Small intestine (tissue), 7 donors: ENCODE measurements around the gene DAPK1. TPM values are rescaled to one million over a fixed set of nuclear protein-coding genes. Genes with fewer than 3 reads are reported as not detected.

Experiments
- DNase-seq, 2 donors: peaks; one replicate each; pipeline versions ENCODE4 v3.0.0 to v3.0.0-alpha.2; 2013
- FAIRE-seq: peaks from 2 replicates; lab custom pipeline; 2012; peaks lifted over from hg19 to GRCh38; lab: Jason Lieb, UNC
- H3K27ac ChIP-seq, 3 donors: one replicate each; pipeline ENCODE4 v1.5.1; 2013; ENCODE audit warnings: low read length in 2 of 3, mild to moderate bottlenecking in 2 of 3, control low read depth in 1 of 3, inconsistent platforms in 1 of 3, low read depth in 1 of 3, moderate library complexity in 1 of 3
- H3K27me3 ChIP-seq, 3 donors: one replicate each; pipeline ENCODE4 v1.6.1; 2013; ENCODE audit warnings: low read length in 3 of 3, inconsistent platforms in 1 of 3; ENCODE audit not compliant: control insufficient read depth in 3 of 3, insufficient read depth in 3 of 3
- H3K36me3 ChIP-seq, 3 donors: one replicate each; pipeline ENCODE4 v1.6.1; 2013; ENCODE audit warnings: low read length in 3 of 3, inconsistent platforms in 1 of 3, low read depth in 1 of 3, mild to moderate bottlenecking in 1 of 3, moderate library complexity in 1 of 3; ENCODE audit not compliant: control insufficient read depth in 3 of 3, insufficient read depth in 2 of 3
- H3K4me1 ChIP-seq, 3 donors: one replicate each; pipeline ENCODE4 v1.6.1; 2013; ENCODE audit warnings: low read length in 2 of 3, inconsistent platforms in 1 of 3, low read depth in 1 of 3, mild to moderate bottlenecking in 1 of 3, moderate library complexity in 1 of 3; ENCODE audit not compliant: control insufficient read depth in 3 of 3, insufficient read depth in 2 of 3
- H3K4me3 ChIP-seq, 3 donors: one replicate each; pipeline ENCODE4 v1.5.1; 2013; ENCODE audit warnings: low read length in 3 of 3, control low read depth in 1 of 3, inconsistent platforms in 1 of 3, low read depth in 1 of 3, mild to moderate bottlenecking in 1 of 3, moderate library complexity in 1 of 3
- H3K9me3 ChIP-seq, 2 donors: one replicate each; pipeline ENCODE4 v1.6.1; 2013; ENCODE audit warnings: low read depth in 1 of 2, low read length in 1 of 2; ENCODE audit not compliant: control insufficient read depth in 2 of 2, insufficient read depth in 1 of 2
- WGBS, 3 donors: extraction: QIAGEN DNeasy Blood & Tissue Kit; methylation state at CpG; one replicate each; pipeline ENCODE4 v1.1.7; 2013; 5-methylcytosine and 5-hydroxymethylcytosine counted together
- polyA plus RNA-seq, 4 donors: library from polyadenylated mRNA; stranded (reverse) in 3 of 4; unstranded in 1 of 4; fragments of 200-250 nt in 3 of 4; fragments of 120-200 nt in 1 of 4; gene quantifications; one replicate each; pipeline versions ENCODE4 v1.2.1 to v1.2.3, GENCODE V29; 2013
- donor health status: healthy with polysubstance abuse.
- donor health status: control.
- donor health status: control.
- donor health status: Bipolar disorder and iron deficiency.
- donor health status: healthy.

DAPK1 gene
- polyA plus RNA-seq, 4 donors = 6.8 to 21.7 (median 9.6) TPM

- 45 to 70% (median 68%) methylated on average over 2 of the region's 2 CpGs for WGBS, 3 donors
- no peaks in the 10 kb centered on the region for H3K36me3 ChIP-seq
- DNase-seq = no peak
- no peaks in the 10 kb centered on the region for H3K4me1 ChIP-seq
- H3K9me3 ChIP-seq = peaks cover 0 to 3% of the 10 kb centered on the region in 2 donors
- no peak overlapping the region for H3K27ac ChIP-seq
- H3K4me3 ChIP-seq = no peak overlapping the region
- no peak for FAIRE-seq
- H3K27me3 ChIP-seq = peaks cover 0 to 2% (median 0%) of the 10 kb centered on the region in 3 donors
Measured at GRCh38 chr9:87750726-87751125, 253.1 kb downstream of the DAPK1 start.

GRCh38 chr9:87751423-87751822, 253.8 kb downstream of the DAPK1 start:
- Histone ChIP-seq H3K4me3 (no peak overlapping the region), H3K4me1 (no peaks in the 10 kb centered on the region), H3K27me3 (peaks cover 0 to 2% (median 0%) of the 10 kb centered on the region in 3 donors), H3K36me3 (no peaks in the 10 kb centered on the region), H3K9me3 (peaks cover 0 to 3% of the 10 kb centered on the region in 2 donors), H3K27ac (no peak overlapping the region)
- FAIRE-seq (no peak), DNase-seq (peak in 1 of 2 donors; percentile 19)
- WGBS, 3 donors = 63 to 70% (median 65%) methylated on average over 3 of the region's 3 CpGs

- Histone ChIP-seq H3K4me3 (no peak overlapping the region), H3K27ac (no peak overlapping the region), H3K4me1 (no peaks in the 10 kb centered on the region), H3K36me3 (no peaks in the 10 kb centered on the region), H3K9me3 (peaks cover 0 to 3% of the 10 kb centered on the region in 2 donors), H3K27me3 (peaks cover 0 to 2% (median 0%) of the 10 kb centered on the region in 3 donors)
- WGBS, 3 donors = 12 to 43% (median 19%) methylated on average over 2 of the region's 4 CpGs
- no peak for DNase-seq
- FAIRE-seq = no peak
Measured at GRCh38 chr9:87751868-87752267, 254.2 kb downstream of the DAPK1 start.

DNA sequence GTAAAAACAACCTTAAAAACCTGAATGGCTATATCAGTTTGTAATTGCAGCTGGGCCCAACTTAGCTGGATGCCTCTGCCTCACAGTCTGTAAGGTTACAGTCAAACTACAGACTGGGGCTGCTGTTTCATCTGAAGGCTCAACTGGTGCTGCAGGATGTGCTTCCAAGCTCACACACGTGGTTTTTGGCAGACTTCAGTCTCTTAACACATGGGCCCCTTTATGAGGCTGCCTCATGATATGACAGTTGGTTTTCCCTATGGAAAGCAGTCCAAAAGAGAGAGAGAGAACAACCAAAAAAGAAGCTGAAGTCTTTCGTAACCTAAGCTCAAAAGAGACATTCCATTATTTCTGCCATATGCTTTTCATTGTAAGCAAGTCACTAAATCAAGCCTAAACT, 255.6 kb downstream of the DAPK1 start:
- FAIRE-seq (no peak), DNase-seq (no peak)
- WGBS, 3 donors = 50 to 58% (median 58%) methylated on average over 2 of the region's 2 CpGs
- Histone ChIP-seq H3K27ac (no peak overlapping the region), H3K36me3 (no peaks in the 10 kb centered on the region), H3K4me1 (no peaks in the 10 kb centered on the region), H3K27me3 (peaks cover 0 to 2% (median 0%) of the 10 kb centered on the region in 3 donors), H3K4me3 (no peak overlapping the region), H3K9me3 (peaks cover 0 to 3% of the 10 kb centered on the region in 2 donors)

Other genes with a start within 250 kb of the DAPK1 start
- gene CTSL, start 228.3 kb downstream of the DAPK1 start, polyA plus RNA-seq = 100 to 1,000 TPM in 1 of 4 donors, 10 to 100 TPM in 3; 21.0 to 108 (median 57.1) TPM